Measurements from ENCODE around the gene CEACAM19.

- TF ChIP-seq, protein P1, sequence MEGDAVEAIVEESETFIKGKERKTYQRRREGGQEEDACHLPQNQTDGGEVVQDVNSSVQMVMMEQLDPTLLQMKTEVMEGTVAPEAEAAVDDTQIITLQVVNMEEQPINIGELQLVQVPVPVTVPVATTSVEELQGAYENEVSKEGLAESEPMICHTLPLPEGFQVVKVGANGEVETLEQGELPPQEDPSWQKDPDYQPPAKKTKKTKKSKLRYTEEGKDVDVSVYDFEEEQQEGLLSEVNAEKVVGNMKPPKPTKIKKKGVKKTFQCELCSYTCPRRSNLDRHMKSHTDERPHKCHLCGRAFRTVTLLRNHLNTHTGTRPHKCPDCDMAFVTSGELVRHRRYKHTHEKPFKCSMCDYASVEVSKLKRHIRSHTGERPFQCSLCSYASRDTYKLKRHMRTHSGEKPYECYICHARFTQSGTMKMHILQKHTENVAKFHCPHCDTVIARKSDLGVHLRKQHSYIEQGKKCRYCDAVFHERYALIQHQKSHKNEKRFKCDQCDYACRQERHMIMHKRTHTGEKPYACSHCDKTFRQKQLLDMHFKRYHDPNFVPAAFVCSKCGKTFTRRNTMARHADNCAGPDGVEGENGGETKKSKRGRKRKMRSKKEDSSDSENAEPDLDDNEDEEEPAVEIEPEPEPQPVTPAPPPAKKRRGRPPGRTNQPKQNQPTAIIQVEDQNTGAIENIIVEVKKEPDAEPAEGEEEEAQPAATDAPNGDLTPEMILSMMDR (conservative IDR thresholded peaks at IDR 0.05 in 1 of 2, IDR thresholded peaks at IDR 0.05 in 1 of 2; ENCODE audit: low read depth in 1 of 2, low read length in 2 of 2), result no peak
- no peak for TF ChIP-seq EZH2 (IDR thresholded peaks at IDR 0.05; ENCODE audit: low read length, missing control alignments)
Measured at GRCh38 chr19:44725684-44726083, 54.4 kb downstream of the CEACAM19 start.
